Smooth muscle cell (in vitro differentiated cells): ENCODE results near the gene GNB1L. TPM values are rescaled to one million over a fixed set of nuclear protein-coding genes. Genes with fewer than 3 reads are reported as not detected.

Experiments used
- DNase-seq: peaks from one replicate; lab custom pipeline; 2025; ENCODE audit not compliant: unreplicated experiment; lab: John Stamatoyannopoulos, UW
- H2AFZ ChIP-seq: fragments of 200-600 bp; sonication (generic); 2 replicates; pipeline ENCODE4 v1.6.0; 2016; ENCODE audit warnings: antibody characterized with exemption, low read depth, mild to moderate bottlenecking
- H3F3A ChIP-seq: fragments of 200-600 bp; sonication (generic); 2 replicates; pipeline ENCODE4 v1.6.0; 2017; ENCODE audit warnings: antibody characterized with exemption, low read depth
- H3K27ac ChIP-seq: fragments of 200-600 bp; sonication (generic); 2 replicates; pipeline ENCODE4 v1.5.1; 2016; ENCODE audit warnings: low read depth, mild to moderate bottlenecking
- H3K27me3 ChIP-seq: fragments of 200-600 bp; sonication (generic); 2 replicates; pipeline ENCODE4 v1.6.1; 2016; ENCODE audit warnings: low read depth, mild to moderate bottlenecking
- H3K36me3 ChIP-seq: fragments of 200-600 bp; sonication (generic); 2 replicates; pipeline ENCODE4 v1.5.1; 2016; ENCODE audit warnings: low read depth
- H3K4me1 ChIP-seq: fragments of 200-600 bp; sonication (generic); 2 replicates; pipeline ENCODE4 v1.5.1; 2016; ENCODE audit warnings: low read depth
- H3K4me2 ChIP-seq: fragments of 200-600 bp; sonication (generic); 2 replicates; pipeline ENCODE4 v1.6.0; 2016; ENCODE audit warnings: mild to moderate bottlenecking
- H3K4me3 ChIP-seq: fragments of 200-600 bp; sonication (generic); 2 replicates; pipeline ENCODE4 v1.5.1; 2016; ENCODE audit warnings: mild to moderate bottlenecking
- H3K79me2 ChIP-seq: fragments of 200-600 bp; sonication (generic); 2 replicates; pipeline ENCODE4 v1.6.0; 2016; ENCODE audit warnings: low read depth, mild to moderate bottlenecking
- H3K9ac ChIP-seq: fragments of 200-600 bp; sonication (generic); 2 replicates; pipeline ENCODE4 v1.6.0; 2016; ENCODE audit warnings: low read depth
- H3K9me3 ChIP-seq: fragments of 200-600 bp; sonication (generic); replicated peaks from 2 replicates; pipeline ENCODE4 v1.5.1; 2016; ENCODE audit warnings: low read depth
- H4K20me1 ChIP-seq: fragments of 200-600 bp; sonication (generic); 2 replicates; pipeline ENCODE4 v1.6.0; 2016; ENCODE audit warnings: low read depth
- WGBS: methylation state at CpG from one replicate; pipeline ENCODE4 v1.1.7; 2016; ENCODE audit warnings: low lambda C conversion rate; 5-methylcytosine and 5-hydroxymethylcytosine counted together
- polyA plus RNA-seq: library from polyadenylated mRNA; unstranded; fragments of >200 nt; fragmentation: Nextera tagmentation; extraction: Ambion mirVana; gene quantifications from 2 replicates; pipeline ENCODE4 v1.2.1, GENCODE V29; 2016
- total RNA-seq: library from RNA; depleted of rRNA; stranded (reverse); fragments of >200 nt; gene quantifications from 2 replicates; pipeline ENCODE4 v1.2.3, GENCODE V29; 2014
- TF ChIP-seq, protein P1 (sequence below): fragments of 200-600 bp; sonication (generic); IDR thresholded peaks from 2 replicates; pipeline ENCODE4 v1.5.1; 2017; ENCODE audit warnings: borderline replicate concordance, mild to moderate bottlenecking, antibody characterized with exemption; ENCODE audit not compliant: insufficient read depth, poor library complexity, severe bottlenecking

The GNB1L gene
- total and polyA plus RNA-seq, 2 experiments from 2014 or later = 4.1 to 7.4 TPM

DNA sequence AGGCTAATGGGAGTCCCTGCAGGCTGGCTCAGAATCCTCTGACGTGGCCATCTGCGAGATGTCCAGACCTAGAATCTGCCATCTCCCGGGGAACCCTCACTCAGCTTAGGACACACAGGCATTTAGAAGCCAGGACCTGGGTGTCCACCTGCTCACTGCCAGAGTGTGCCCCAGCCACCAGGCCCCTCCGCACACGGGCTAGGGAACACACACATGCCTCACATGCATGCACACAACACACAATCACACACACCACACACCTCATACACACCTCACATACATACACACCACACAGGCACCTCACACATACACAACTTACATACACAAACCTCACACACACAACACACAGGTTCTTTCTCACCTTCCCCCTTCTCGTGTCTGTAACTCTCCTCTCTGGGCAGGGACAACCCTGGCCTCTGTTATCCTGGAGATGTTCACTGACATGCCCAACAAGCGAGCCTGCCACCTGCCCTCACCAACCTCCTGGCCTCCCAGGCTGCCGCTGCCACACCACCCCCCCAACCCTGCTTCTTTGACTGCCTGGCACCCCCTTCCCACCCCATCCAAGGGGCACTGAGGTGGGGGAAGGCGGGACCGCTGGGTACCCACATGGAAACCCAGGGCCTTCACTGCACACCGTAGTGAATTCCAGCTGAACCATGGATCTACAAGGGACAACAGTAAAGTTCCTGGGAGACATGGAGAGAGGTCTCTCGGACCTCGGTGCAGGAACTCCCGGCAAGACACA, 38.1 kb downstream of the GNB1L start:
- Histone ChIP-seq H3F3A (no peaks in the 10 kb centered on the region), H3K9ac (no peak overlapping the region), H3K9me3 (no peaks in the 10 kb centered on the region), H3K36me3 (no peaks in the 10 kb centered on the region), H3K4me3 (no peak overlapping the region), H3K27ac (no peak overlapping the region), H3K79me2 (no peaks in the 10 kb centered on the region), H2AFZ (no peak overlapping the region), H3K4me1 (no peaks in the 10 kb centered on the region), H3K4me2 (no peak overlapping the region), H4K20me1 (no peaks in the 10 kb centered on the region), H3K27me3 (no peaks in the 10 kb centered on the region)
- DNase-seq = no peak
- WGBS = 96% methylated on average over 11 of the region's 14 CpGs
- TF ChIP-seq, protein P1, sequence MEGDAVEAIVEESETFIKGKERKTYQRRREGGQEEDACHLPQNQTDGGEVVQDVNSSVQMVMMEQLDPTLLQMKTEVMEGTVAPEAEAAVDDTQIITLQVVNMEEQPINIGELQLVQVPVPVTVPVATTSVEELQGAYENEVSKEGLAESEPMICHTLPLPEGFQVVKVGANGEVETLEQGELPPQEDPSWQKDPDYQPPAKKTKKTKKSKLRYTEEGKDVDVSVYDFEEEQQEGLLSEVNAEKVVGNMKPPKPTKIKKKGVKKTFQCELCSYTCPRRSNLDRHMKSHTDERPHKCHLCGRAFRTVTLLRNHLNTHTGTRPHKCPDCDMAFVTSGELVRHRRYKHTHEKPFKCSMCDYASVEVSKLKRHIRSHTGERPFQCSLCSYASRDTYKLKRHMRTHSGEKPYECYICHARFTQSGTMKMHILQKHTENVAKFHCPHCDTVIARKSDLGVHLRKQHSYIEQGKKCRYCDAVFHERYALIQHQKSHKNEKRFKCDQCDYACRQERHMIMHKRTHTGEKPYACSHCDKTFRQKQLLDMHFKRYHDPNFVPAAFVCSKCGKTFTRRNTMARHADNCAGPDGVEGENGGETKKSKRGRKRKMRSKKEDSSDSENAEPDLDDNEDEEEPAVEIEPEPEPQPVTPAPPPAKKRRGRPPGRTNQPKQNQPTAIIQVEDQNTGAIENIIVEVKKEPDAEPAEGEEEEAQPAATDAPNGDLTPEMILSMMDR = no peak

DNA sequence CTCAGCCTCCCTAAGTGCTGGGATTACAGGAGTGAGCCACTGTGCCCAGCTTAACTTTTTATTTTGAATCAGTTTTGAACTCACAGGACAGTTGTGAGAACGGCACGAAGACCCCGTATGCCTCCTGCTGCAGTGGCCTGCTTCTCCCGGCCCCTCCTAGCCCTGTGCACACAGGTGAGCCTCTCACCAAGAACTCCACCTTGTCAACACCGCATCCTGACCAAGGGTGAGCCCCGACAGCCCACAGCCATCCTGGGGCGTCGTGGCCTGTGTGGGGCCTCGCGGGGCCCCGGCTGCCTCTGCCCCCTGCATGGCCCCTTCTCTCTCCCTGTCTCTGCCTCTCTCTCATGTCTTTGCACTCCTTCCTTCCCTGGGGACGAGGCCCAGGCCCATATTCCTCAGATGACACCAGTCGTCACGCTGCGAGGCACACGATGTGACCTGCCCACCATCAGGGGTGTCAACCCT, 38.8 kb downstream of the GNB1L start:
- H3K27ac ChIP-seq = no peak overlapping the region
- H3K27me3 ChIP-seq = no peaks in the 10 kb centered on the region
- no peaks in the 10 kb centered on the region for H4K20me1 ChIP-seq
- no peaks in the 10 kb centered on the region for H3K36me3 ChIP-seq
- 97% methylated on average over 16 of the region's 16 CpGs for WGBS
- no peak overlapping the region for H3K4me3 ChIP-seq
- TF ChIP-seq, protein P1 = no peak
- no peaks in the 10 kb centered on the region for H3K9me3 ChIP-seq
- H3K79me2 ChIP-seq = no peaks in the 10 kb centered on the region
- H3K9ac ChIP-seq = no peak overlapping the region
- no peak for DNase-seq
- H3F3A ChIP-seq = no peaks in the 10 kb centered on the region
- H2AFZ ChIP-seq = no peak overlapping the region
- no peak overlapping the region for H3K4me2 ChIP-seq
- no peaks in the 10 kb centered on the region for H3K4me1 ChIP-seq

DNA sequence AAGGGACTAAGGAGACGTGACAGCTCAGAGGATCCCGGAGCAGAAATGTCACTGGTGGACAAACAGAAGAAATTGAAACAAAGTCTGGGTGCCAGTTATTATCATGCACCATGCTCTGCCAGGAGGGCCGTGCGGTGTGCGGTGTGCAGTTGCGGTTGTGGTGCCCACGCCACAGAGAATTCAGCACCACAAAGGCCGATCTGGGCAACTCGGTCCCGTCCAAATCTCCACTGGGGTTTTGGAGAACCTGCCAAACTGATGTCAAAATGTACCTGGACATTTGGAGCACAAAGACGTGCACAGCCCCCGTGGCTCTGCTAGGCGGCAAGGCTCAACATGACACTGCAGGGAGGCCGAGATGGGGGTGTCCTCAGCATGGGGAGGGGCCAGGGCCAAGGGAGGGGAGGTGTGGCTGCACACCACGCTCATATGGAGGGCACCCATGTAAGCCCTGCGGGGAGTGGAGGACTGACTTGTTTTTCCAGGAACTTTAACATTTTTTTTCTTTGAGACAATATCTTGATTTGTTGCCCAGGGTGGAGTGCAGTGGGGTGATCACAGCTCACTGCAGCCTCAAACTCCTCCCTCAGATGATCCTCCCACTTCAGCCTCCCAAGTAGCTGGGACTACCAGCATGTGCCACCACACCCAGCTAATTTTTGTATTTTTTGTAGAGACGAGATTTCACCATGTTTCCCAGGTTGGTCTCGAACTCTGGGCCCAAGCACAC, 39.4 kb downstream of the GNB1L start:
- Histone ChIP-seq H3F3A (no peaks in the 10 kb centered on the region), H4K20me1 (no peaks in the 10 kb centered on the region), H3K9ac (no peak overlapping the region), H3K27me3 (no peaks in the 10 kb centered on the region), H3K4me1 (no peaks in the 10 kb centered on the region), H3K9me3 (no peaks in the 10 kb centered on the region), H3K79me2 (no peaks in the 10 kb centered on the region), H3K4me3 (no peak overlapping the region), H2AFZ (no peak overlapping the region), H3K27ac (no peak overlapping the region), H3K4me2 (no peak overlapping the region), H3K36me3 (no peaks in the 10 kb centered on the region)
- no peak for DNase-seq
- TF ChIP-seq, protein P1 = no peak
- WGBS = 97% methylated on average over 18 of the region's 18 CpGs
